ENCODE data around the gene HS1BP3. TPM values are rescaled to one million over a fixed set of nuclear protein-coding genes. Genes with fewer than 3 reads are reported as not detected.

The HS1BP3 gene
- total RNA-seq, 1 experiment from 2014 or later, result 17.1 TPM

- Histone ChIP-seq H3K9me3 (ENCODE audit: control insufficient read depth in 1 of 2, insufficient read depth in 1 of 2, low read depth in 1 of 2, low read length in 2 of 2) (no peaks in the 10 kb centered on the region), H3K4me1 (ENCODE audit: control insufficient read depth in 1 of 2, insufficient read depth in 2 of 2, low read length in 2 of 2) (peaks cover 0 to 6% of the 10 kb centered on the region in 2 experiments; a peak in 2 of 4 replicates), H3K36me3 (ENCODE audit: control insufficient read depth in 1 of 2, insufficient read depth in 2 of 2, low read length in 2 of 2) (peaks cover 0 to 3% of the 10 kb centered on the region in 2 experiments; a peak in 1 of 4 replicates), H3K79me2 (ENCODE audit: insufficient read depth, low read length) (no peaks in the 10 kb centered on the region), H4K20me1 (ENCODE audit: insufficient read depth) (no peaks in the 10 kb centered on the region), H3K27me3 (ENCODE audit: insufficient read depth, low read length) (no peaks in the 10 kb centered on the region), H3K4me2 (ENCODE audit: low read length) (no peak overlapping the region), H2AFZ (ENCODE audit: low read depth, low read length, poor library complexity, severe bottlenecking) (no peak overlapping the region), H3K9me2 (ENCODE audit: insufficient read depth) (no peaks in the 10 kb centered on the region), H3K27ac (ENCODE audit: low read depth, low read length) (no peak overlapping the region), H3K4me3 (replicated peaks in 1 of 2; ENCODE audit: low read depth in 1 of 2, low read length in 2 of 2) (no peak overlapping the region), H3K9ac (ENCODE audit: low read length) (no peak overlapping the region)
- CTCF ChIA-PET, result interaction anchor here (1.3 to 2.3 kb wide), 4 partner anchors 11 to 204 kb away, joined by 3 to 16 read pairs (median 7); partner anchors contain the start of gene HS1BP3
- POLR2A ChIA-PET, result no interaction called here
- TF ChIP-seq EZH2phosphoT487 (IDR thresholded peaks at IDR 0.05; ENCODE audit: borderline replicate concordance), result no peak
- no peak for TF ChIP-seq EZH2 (IDR thresholded peaks at IDR 0.05)
- no peak for TF ChIP-seq ZNF274 (IDR thresholded peaks at IDR 0.05; ENCODE audit: low read depth, low read length)
- no peak for TF ChIP-seq POLR2A (IDR thresholded peaks at IDR 0.05; ENCODE audit: borderline replicate concordance, extremely low read depth, insufficient read depth, insufficient read length)
- TF ChIP-seq ZBTB33 (IDR thresholded peaks at IDR 0.05; ENCODE audit: extremely low read depth, insufficient replicate concordance, low read length), result no peak
- TF ChIP-seq CTCF (IDR thresholded peaks at IDR 0.05 in 2 of 3, conservative IDR thresholded peaks at IDR 0.05 in 1 of 3; ENCODE audit: borderline replicate concordance in 1 of 3, insufficient read depth in 1 of 3, low read depth in 2 of 3, low read length in 2 of 3), result no peak
- no peak for TF ChIP-seq SP1 (IDR thresholded peaks at IDR 0.05; ENCODE audit: low read depth)
- TF ChIP-seq RAD21 (IDR thresholded peaks at IDR 0.05; ENCODE audit: low read depth), result no peak
- no peak for TF ChIP-seq ELF1 (IDR thresholded peaks at IDR 0.05; ENCODE audit: borderline replicate concordance, low read depth)
- TF ChIP-seq ATF3 (IDR thresholded peaks at IDR 0.05), result no peak
- no peak for TF ChIP-seq EGR1 (IDR thresholded peaks at IDR 0.05; ENCODE audit: low read depth)
- TF ChIP-seq MAX (IDR thresholded peaks at IDR 0.05), result no peak
- TF ChIP-seq YY1 (IDR thresholded peaks at IDR 0.05; ENCODE audit: extremely low read depth, insufficient replicate concordance, low read depth, low read length), result no peak
- no peak for TF ChIP-seq JUND (IDR thresholded peaks at IDR 0.05)
- DNase-seq (ENCODE audit: low read depth, low spot score), result no peak
- intact Hi-C loops (cut with micrococcal nuclease), result loop anchor here (5.0 kb wide), 1 partner anchor 683 kb away; no protein-coding TSS in a partner anchor
- RAD21 ChIA-PET (ENCODE audit: low non-redundant PET in 1 of 2, low total read pairs in 2 of 2, uncharacterized antibody in 2 of 2, unreplicated experiment in 2 of 2), result no interaction called here
- no peak for ATAC-seq
- no TSS peak for BruUV-seq (replicated peaks)
These were observed 10.3 kb downstream of the HS1BP3 start for GRCh38 chr2:20640411-20641122.

Measured in HCT116 (cell line).